Hepatic stellate cell (primary cell): ENCODE results near the gene STK25.
A peak's percentile ranks its signal among the peaks of the same experiment; 100 is the strongest.

Experiments
- DNase-seq: peaks from one replicate; pipeline ENCODE4 v3.0.0; 2011; ENCODE audit warnings: low spot score

Gene STK25

DNA sequence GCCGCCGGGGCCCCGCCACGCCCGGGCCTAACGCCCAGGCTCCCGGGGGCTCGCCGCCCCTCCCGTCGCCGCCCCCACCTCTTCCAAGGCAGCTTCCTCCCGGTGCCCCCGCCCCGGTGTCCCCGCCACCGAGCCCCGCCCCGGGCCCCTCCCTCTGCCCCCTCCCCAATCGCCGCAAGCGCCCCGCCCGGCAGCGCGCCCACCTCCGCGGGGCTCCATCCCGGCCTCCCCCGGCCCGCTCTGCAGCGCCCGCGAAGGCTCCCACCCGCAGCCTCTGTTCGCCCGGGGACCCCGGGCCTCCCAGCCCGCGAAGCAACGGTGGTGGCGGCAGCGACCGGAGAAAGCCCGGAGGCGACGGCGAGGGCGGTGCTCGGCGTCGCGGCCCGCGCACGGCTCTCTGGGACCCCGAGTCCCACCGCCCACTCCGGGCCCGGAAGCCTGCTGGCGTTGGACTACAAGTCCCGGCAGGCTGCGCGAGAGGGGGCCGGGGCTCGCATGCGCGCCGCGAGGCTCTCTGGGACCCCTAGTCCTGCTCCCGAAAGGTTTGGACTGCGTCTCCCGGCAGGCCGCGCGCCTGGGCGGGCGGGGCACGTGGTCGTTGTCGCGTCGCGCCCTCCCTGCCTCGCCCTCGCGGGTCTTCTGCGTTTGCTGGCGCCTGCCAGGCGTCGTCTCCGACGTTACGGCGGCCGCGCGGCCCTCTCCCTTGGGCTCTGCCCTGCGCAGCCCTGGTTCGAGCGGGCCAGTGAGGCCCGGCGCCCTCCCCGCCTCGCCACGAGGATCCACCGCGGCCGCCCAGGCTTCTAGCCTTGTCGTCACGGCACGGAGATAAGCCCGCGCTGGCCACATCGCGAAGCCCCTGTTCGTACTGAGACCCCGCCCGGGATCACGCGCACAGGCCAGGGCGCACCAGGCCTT is at the start of gene STK25:
Gene STK25 (minus strand): TSS at position 345 of the 915 bp plus-strand sequence. CDS start 549 bp downstream, outside the sequence.
- DNase-seq = peak; percentile 99

GRCh38 chr2:241556746-241557145 is 48.4 kb upstream of the STK25 start:
- no peak for DNase-seq

DNA sequence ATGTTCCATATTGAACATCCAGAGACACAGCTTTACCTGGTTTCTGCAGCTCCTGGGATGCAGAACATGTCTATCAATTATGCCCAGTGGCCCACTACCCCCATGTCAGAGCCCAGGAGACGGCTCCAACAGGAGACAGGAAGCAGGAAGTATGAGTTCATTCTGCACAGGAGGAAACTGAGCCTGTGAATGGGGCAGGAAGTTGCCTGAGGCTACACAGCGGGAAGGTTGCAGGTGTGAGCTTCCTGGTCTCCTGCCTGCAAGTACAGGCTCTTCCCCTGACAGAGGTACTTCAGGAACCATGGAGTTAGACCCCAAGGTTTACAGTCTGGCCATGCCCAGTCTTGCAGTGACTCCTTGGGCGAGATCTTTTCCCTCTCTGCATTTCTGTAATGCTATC is 47.3 kb upstream of the STK25 start:
- no peak for DNase-seq

GRCh38 chr2:241554610-241555322 is 46.4 kb upstream of the STK25 start:
- DNase-seq = no peak

GRCh38 chr2:241553981-241554380 is 45.6 kb upstream of the STK25 start:
- DNase-seq = no peak

DNA sequence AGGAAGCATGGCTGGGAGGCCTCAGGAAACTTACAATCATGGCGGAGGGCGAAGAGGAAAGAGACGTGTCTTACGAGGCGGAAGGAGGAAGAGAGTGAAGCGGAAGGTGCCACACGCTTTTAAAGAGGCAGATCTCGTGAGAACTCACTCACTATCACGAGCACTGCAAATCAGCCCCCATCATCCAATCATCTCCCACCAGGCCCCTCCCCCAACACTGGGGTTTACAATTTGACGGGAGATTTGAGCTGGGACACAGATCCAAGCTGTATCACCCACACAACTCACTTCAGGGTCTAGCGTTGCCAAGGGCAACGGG is 45.1 kb upstream of the STK25 start:
- DNase-seq = no peak

DNA sequence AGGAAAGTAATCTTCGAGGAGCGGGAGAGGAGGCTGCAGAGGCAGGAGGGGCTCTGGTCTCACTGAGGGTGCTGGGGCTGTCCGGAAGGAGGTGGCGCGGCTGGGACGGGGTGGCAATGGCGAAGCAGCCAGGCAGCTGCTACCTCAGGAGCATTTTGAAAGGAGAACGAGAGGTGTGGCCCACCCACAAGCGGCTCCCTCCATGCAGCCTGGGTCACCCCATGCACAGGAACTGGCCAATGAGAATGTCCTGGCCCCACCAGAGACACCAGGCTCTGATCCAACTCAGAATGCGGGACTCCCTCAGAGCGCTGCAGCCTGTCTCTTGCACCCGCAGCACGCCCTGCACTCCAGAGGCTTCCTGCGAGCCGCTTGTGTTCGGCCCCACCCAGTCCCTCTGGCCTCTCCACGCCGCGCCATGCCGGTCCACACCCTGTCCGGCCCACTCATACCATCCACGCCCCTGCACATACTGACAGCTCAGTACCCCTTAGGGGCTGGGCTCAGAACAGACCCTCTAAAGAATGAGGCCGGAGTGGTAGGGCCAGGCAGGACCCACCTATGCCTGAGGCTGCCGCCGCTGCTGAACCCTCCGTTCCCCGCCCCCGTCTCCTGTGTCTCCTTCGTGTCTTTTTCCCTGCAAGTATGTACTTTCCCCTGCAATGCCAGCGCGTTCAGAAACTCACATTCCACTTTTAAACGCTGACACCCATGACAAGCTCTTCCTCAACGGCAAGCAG is 43.8 kb upstream of the STK25 start:
- DNase-seq = no peak

GRCh38 chr2:241551599-241551997 is 43.2 kb upstream of the STK25 start:
- no peak for DNase-seq

- DNase-seq = no peak
These were observed 42.5 kb upstream of the STK25 start for GRCh38 chr2:241550616-241551580.

- DNase-seq = no peak
These were observed 40.1 kb upstream of the STK25 start for GRCh38 chr2:241548451-241548835.

GRCh38 chr2:241547781-241548450 is 39.5 kb upstream of the STK25 start:
- no peak for DNase-seq

GRCh38 chr2:241546771-241547498 is 38.6 kb upstream of the STK25 start:
- peak; percentile 94 for DNase-seq

DNA sequence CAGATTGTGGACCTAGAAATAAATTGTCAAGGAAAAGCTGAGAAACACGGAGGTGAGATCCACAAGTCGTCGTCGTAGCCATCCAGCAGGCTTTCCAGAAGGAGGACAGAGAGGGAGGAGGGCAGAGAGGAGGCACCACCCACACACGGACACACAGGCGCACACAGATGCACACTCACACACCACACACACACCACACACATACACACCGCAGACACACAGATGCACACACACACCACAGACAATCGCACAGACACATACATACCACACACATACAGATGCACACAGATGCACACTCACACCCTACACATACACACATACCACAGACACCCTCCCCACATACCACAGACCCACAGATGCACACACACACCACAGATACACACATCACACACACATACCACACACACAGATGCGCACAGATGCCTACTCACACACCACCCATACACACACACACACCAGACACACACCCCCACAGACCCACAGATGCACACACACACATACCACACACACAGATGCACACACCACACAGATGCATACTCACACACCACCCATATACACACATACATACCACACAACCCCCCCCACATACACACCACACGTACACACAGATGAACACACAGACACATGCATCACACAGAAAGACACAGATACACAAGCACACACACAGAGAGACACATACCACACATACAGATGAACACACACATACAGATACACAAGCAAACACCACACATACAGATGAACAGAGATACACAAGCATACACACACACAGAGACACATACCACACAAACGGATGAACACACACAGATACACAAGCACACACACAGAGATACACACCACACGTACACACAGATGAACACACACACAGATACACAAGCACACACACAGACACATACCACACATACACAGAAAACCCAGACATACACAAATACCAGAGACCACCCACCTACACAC is 37.4 kb upstream of the STK25 start:
- no peak for DNase-seq

DNA sequence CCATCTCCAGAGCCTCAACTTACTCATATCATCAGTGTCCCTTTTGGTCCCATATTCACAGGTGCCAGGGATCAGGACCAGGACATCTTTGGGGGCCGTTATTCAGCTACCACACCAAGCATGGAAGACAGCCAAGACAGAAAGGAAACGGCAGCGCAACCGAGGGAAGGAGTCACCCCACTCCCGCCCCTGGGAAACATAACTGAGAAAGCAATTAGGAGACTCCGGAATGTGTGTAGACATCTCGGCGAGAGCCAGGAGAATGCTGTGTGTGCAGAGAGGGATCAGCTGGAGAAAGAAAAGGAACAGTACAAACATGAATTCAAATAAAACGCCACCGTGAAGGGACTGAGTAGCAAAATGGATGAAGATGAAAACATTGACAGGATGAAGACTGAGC is 36.7 kb upstream of the STK25 start:
- DNase-seq = peak; percentile 87

GRCh38 chr2:241542278-241542605 is 33.9 kb upstream of the STK25 start:
- no peak for DNase-seq

GRCh38 chr2:241541564-241542277 is 33.3 kb upstream of the STK25 start:
- no peak for DNase-seq

- peak; percentile 62 for DNase-seq
These were observed 32.6 kb upstream of the STK25 start for GRCh38 chr2:241540771-241541561.

DNA sequence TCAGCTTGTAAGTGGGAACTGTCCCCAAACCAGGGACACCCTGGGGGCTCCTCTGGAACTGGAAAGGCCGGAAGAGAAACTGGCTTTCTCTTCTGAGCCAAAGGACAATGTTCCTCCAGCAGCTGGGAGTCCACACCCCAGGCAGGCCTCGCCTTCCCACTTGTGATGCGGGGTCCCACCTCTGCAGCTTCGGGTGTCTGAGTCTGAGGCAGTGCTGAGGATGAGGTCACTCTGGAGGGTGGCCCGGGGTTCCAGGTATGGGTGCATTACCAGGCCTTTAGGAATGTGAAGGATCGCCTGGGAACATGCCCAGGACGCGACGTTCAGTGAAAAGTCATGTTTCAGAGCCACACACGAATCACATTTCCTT is 32.0 kb upstream of the STK25 start:
- no peak for DNase-seq
